SHP77 (cell line): Measurements from ENCODE around the gene LUC7L3.
"Not testable (repeated sequence)": the region's sequence is repeated elsewhere in the genome, so short reads cannot be mapped to it uniquely, and the experiment has no call there.

ENCODE experiments used
- DNase-seq, 2 experiments: peaks; one replicate each; lab custom pipeline; 2025; lab: John Stamatoyannopoulos, UW

LUC7L3 gene

DNA sequence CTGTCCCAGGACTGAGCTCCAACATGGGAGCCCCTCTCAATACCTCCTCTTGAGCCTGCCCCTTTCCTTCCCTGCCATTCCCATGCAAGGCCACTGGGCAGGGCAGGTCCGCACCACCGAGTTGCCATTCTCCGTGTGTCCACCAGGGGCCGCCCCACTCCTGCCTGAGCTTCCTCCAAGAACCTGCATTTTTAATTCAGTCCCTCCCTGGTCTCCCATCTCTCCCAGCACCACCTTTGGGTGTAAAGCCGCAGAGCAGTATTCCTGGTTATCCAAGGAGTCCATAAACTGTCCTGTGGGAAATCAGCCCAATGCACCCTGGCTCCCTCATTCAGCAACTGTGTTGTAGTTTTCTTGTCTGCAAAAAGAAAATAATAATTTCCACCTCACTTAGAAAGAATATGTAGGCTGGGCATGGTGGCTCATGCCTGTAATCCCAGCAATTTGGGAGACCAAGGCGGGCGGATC is 63.8 kb downstream of the LUC7L3 start:
- DNase-seq: peak; percentile 85 to 87

DNA sequence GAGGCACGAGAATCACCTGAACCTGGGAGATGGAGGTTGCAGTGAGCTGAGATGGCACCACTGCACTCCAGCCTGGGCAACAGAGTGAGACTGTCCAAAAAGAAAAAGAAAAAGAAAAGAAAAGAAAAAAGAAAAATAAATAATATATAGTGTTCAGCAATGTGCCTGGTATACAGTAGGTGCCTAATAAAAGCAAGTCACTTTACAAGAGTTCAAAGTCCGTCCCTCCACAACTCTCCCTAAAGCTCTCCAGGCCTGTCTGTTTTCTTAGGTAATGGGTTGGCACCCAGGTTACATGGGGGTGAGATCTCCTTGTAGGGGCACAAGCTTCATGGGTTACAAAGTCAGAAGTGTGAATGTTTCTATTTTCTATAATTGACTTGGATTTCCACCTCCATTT is 64.5 kb downstream of the LUC7L3 start:
- no peak for DNase-seq

DNA sequence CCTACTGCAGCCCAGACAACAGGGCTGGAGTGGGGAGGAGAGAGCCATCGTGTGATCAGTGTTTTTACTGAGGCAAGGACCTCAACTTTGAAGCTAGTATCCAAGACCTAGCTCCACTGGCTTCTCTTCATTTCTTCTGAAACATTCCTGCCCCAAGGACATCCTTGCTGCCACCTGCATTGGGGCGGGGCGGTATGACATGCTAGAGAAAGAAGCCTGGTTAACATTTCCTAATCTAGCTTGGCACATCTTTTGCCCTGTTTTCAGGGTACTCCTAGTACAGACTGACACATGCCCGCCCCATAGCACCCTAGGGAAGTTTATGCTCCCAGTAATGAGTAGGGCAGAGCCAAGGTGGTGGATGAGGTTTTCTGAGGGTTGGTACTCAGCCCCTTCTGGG is 65.7 kb downstream of the LUC7L3 start:
- DNase-seq: no peak

- DNase-seq: peak in 1 of 2 experiments; percentile 30
Observed at GRCh38 chr17:50785946-50786570, 66.7 kb downstream of the LUC7L3 start.

GRCh38 chr17:50787106-50787505 is 67.7 kb downstream of the LUC7L3 start:
- DNase-seq: peak in 1 of 2 experiments; percentile 36

DNA sequence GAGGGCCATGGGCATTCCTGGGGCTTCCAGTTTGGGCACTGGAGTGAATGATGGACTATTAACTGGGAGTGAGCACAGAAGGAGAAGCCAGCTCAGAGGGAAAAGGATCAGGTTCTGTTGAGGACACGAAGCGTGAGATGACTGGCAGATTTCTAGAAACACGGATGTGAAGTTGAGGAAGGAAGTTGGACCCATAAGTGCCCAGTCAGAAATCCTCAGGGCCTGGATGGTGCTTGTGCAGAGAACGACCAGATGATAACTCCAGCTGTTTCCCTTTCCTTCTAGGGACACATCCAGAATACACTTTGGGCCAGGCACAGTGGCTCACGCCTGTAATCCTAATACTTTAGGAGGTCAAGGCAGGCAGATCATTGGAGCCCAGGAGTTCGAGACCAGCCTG is 71.2 kb downstream of the LUC7L3 start:
- no peak for DNase-seq

DNA sequence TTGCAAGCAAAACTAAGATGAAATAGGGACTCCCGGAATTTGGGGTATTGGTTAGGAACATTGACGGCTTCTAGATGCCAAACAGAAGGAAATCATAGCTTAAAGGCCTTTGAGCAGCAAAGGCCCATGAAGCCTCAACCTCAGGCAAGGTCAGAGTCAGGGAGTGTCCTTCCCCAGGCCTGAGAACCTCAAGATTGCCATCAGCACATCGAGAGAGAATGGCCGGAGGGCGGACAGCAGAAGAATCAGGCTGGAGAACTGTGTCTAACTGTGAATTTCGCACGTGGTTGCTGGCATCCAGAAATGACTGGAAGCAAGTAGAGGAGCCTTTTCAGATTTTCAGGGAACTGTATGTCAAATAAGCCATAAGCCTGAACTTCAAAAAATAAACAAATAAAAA is 72.7 kb downstream of the LUC7L3 start:
- no peak for DNase-seq

- no peak for DNase-seq
Observed at GRCh38 chr17:50793007-50793406, 73.6 kb downstream of the LUC7L3 start.

DNA sequence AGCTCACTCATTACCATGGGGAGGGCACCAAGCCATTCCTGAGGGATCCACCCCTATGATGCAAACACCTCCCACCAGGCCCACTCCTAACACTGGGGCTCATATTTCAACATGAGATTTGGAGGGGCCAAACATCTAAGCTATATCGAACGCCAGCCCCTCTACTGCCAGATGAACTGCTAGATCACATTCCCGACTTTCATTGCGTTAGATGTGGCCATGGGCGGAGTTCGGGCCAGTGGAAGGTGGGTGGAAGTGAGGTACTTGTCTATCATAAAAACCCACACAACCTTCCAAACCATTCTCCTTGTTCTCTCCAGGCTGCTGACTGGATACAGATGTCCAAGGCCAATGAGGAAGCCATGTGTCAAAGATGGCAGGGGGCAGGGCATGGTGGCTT is 75.0 kb downstream of the LUC7L3 start:
- DNase-seq: no peak

DNA sequence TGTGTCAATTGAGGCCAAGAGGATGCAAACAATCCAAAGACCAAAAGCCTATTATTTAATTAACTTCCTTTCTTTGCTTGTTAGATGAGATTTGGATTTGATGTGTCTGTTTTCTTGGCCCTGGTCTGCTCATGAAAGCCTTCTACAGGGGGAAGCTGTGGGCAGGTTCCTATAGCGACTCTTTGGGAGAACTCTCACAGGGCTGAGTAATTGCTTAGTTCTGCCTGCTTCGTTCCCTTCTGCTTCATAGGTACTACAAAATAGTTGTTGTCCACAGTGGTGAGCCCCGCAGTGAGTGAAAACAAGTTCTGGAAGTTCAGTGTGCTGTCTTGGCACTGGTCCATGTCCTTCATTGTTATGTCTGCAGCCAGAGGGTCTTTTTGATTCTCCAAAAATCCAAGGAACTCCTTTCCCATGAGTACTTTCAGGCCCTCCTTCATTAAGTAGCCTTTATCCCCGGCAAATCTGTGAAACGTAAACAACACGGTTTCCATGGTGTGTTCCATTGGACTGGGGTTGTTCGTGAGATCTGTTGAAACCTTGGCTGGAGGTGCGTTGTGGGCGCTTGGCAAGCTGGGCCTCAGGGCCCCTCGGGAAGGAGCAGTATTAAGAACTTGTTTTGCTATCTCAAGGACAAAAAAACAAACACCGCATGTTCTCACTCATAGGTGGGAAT is 77.9 kb downstream of the LUC7L3 start:
- DNase-seq: no peak

DNA sequence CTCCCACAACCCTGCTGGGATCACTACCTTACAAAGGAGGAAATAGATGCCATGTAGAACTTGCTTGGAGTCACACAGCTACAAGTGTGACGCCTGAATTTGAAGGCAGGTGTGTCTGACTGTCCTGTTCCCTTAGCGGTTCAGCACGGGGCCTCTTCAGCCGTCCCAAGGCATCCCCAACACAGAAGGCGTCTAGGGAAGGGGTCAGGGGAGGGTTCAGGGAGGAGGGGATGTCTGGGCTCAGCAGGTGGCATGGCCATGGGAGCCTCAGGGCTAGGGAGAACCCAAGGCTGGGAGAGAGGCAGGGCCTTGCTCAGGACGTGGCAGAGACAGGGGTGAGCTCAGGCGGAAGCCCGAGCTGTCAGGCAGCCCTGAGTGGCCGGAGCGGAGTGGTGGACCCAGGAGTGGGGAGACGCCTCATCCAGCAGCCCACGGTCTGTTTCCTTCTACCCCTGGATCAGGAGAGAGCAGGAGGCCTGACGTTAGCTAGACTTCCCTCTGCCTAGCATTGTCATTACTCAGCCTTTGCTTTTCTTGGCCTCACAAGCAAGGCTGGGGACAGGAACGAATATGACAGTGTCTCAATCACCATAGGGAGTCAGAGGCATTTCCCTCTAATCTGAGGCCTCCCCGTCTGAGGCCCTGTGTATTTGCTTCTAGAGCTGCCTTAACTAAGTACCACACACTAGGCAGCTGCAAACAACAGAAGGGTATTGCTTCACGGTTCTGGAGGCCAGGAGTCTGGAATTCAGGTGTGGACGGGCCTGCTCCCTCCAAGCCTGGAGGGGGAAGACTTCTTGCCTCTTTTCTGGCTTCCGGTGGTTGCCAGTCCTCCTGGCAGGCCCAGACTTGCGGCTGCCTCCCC is 79.3 kb downstream of the LUC7L3 start:
- no peak for DNase-seq

- DNase-seq: no peak
Observed at GRCh38 chr17:50799582-50799981, 80.2 kb downstream of the LUC7L3 start.

- DNase-seq: no peak
Observed at GRCh38 chr17:50800196-50800700, 80.8 kb downstream of the LUC7L3 start.

- DNase-seq: no peak
Observed at GRCh38 chr17:50802609-50803571, 83.5 kb downstream of the LUC7L3 start.

DNA sequence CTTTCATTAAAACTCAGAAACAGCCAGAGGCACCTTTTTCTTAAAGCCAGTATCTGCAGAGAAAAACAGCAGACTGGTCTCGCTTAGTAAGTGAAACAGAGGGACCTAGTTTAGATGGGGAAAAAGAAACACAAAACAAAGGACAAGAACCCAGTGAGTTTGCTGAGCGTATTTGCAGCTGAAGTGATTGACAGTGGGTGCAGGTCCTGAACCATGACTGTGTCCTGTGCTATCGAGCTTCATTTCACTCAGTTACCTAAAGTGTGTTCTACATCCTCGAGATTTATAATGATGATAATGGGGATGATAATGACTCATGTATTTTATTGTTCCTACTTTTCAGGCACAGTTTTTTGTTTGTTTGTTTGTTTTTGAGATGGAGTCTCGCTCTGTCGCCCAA is 84.3 kb downstream of the LUC7L3 start:
- DNase-seq: no peak

GRCh38 chr17:50804749-50805475 is 85.5 kb downstream of the LUC7L3 start:
- not testable (repeated sequence) for DNase-seq

DNA sequence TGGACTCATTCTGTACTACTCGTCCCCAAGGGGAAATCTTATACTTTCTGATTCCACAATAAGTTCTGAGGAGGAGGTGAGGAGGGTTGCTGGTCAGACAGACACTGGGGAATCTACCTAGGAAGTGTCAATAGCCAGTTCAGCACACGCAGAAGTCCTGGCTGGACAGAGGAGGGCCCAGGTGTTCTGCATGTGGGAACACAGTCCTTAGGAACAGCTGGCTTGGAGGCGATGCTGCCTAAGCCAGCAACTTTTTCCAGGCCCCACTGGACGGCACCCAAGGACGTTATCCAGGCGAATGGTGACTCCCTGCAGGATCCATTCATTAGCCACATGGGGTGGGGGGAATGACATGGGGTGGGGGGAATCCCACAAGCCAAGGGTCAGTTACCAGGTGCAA is 86.1 kb downstream of the LUC7L3 start:
- DNase-seq: no peak
